Endometrial microvascular endothelial cells (primary cell): ENCODE measurements around the gene MGST2. TPM values are rescaled to one million over a fixed set of nuclear protein-coding genes. Genes with fewer than 3 reads are reported as not detected.

Source experiments
- in situ Hi-C: cut with HindIII; loops from 2 replicates; pipeline ENCODE4 v1.10.0; 2017; ENCODE audit warnings: low sequenced_read_pairs, low pct_unique_long_range_greater_than_20kb; ENCODE audit errors: inconsistent ontology term
- total RNA-seq: library from RNA; depleted of rRNA; stranded (reverse); fragments of >200 nt; gene quantifications from one replicate; pipeline ENCODE4 v1.2.3, GENCODE V29; 2015; ENCODE audit errors: inconsistent ontology term

The MGST2 gene
- total RNA-seq, 1 donor from 2014 or later, result 126 TPM

- in situ Hi-C loops, result no loop called here
These were observed 24.4 kb upstream of the MGST2 start for GRCh38 chr4:139641218-139641617.

GRCh38 chr4:139642364-139642763 lies 23.3 kb upstream of the MGST2 start:
- in situ Hi-C loops, result no loop called here

GRCh38 chr4:139643042-139643895 lies 22.4 kb upstream of the MGST2 start:
- in situ Hi-C loops, result no loop called here

- in situ Hi-C loops, result no loop called here
These were observed 20.2 kb upstream of the MGST2 start for GRCh38 chr4:139645458-139645857.

GRCh38 chr4:139647184-139647583 lies 18.4 kb upstream of the MGST2 start:
- in situ Hi-C loops, result no loop called here

GRCh38 chr4:139647952-139648351 lies 17.7 kb upstream of the MGST2 start:
- in situ Hi-C loops, result no loop called here

GRCh38 chr4:139651282-139652194 lies 14.1 kb upstream of the MGST2 start:
- in situ Hi-C loops, result no loop called here

- in situ Hi-C loops, result no loop called here
These were observed 11.1 kb upstream of the MGST2 start for GRCh38 chr4:139654516-139654915.

GRCh38 chr4:139655116-139655515 lies 10.5 kb upstream of the MGST2 start:
- in situ Hi-C loops, result no loop called here

- in situ Hi-C loops, result no loop called here
These were observed 8.8 kb upstream of the MGST2 start for GRCh38 chr4:139656614-139657486.

GRCh38 chr4:139658185-139658584 lies 7.4 kb upstream of the MGST2 start:
- in situ Hi-C loops, result no loop called here

- in situ Hi-C loops, result no loop called here
These were observed 6.8 kb upstream of the MGST2 start for GRCh38 chr4:139658586-139659382.

- in situ Hi-C loops, result no loop called here
These were observed 5.7 kb upstream of the MGST2 start for GRCh38 chr4:139659735-139660424.

GRCh38 chr4:139660568-139661043 lies 5.0 kb upstream of the MGST2 start:
- in situ Hi-C loops, result no loop called here

GRCh38 chr4:139663561-139664138 lies 2.0 kb upstream of the MGST2 start:
- in situ Hi-C loops, result no loop called here

- in situ Hi-C loops, result no loop called here
These were observed 1.2 kb upstream of the MGST2 start for GRCh38 chr4:139664442-139664841.

- in situ Hi-C loops, result no loop called here
These were observed 435 bp upstream of the MGST2 start for GRCh38 chr4:139665079-139665689.
